T47D (cell line): ENCODE results near the gene GINS2.

ENCODE experiments used
- DNase-seq, 2 experiments: peaks; one replicate each; pipeline versions ENCODE4 v3.0.0 to v3.0.0-alpha.2; 2011 to 2012; ENCODE audit warnings: low read depth in 1 of 2, low spot score in 1 of 2
- JUND ChIP-seq: IDR thresholded peaks from 2 replicates; pipeline ENCODE4 v1.6.1; 2012; ENCODE audit warnings: low read depth
- in situ Hi-C: cut with HindIII; loops from 2 replicates; pipeline ENCODE4 v1.10.0; 2016; ENCODE audit warnings: low sequenced_read_pairs, low pct_unique_long_range_greater_than_20kb

GINS2 gene

GRCh38 chr16:85688586-85689284, at the start of gene GINS2:
Gene GINS2 (minus strand): TSS chr16:85688954. CDS start chr16:85688898, 56 bp downstream.
- in situ Hi-C loops: no loop called here
- peak; percentile 99 to 100 for DNase-seq
- no peak for TF ChIP-seq JUND

DNA sequence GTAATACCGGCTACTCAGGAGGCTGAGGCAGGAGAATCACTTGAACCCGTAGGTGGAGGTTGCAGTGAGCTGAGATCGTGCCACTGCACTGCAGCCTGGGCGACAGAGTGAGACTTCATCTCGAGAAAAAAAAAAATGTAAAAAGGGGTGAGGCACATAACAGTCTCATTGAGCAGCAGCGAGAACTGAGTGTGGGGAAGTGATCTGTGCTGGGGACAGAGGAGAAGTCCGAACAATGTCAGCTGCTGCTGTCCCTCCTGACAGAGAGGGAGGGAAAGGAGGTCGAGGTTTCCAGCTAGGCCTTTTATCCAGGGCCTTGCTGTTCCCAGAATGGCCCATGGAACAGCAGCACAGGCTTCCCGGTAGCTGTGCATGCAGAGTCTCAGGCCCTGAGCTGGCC, 48.2 kb upstream of the GINS2 start:
- DNase-seq: no peak
- TF ChIP-seq JUND: no peak
- in situ Hi-C loops: no loop called here

DNA sequence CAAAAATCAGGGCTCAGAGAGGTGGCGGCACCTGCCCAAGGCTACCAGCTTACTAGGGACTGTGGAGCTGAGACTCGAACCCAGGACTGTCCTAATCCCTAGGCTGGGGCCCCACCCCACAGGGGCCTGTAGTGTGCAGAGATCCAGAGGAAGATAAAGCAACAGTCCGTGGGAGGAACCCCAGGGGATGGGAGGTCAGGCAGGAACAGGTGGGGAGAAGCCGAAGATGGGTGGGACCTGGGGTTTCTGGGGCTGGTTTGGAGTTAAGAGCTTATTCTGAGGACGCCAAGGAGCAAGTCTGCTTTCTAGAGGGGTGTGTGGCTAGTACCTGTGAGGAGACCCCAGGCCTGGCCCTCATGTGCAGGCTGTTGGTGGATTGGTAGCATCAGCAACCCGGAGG, 47.2 kb upstream of the GINS2 start:
- in situ Hi-C loops: no loop called here
- DNase-seq: no peak
- TF ChIP-seq JUND: no peak

DNA sequence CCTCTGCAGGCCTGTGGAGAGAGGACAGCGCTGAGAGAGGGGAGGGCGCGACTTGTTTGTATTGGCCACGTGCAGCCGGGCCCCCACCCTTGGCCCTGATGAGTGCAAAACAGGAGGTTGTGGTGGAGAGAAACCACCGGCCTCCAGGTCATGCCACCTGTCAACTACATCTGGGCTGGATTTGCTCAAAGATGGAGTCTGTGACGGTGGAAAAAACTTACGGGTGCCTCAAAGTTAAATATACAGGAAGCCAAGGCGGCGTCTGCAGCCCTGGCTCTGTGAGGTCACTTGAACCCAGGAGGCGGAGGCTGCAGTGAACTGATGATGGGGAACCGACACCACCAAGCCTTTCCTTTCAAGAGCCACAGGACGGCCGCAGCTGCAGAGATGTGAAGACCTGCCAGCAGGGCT, 46.5 kb upstream of the GINS2 start:
- no peak for DNase-seq
- in situ Hi-C loops: no loop called here
- TF ChIP-seq JUND: no peak

DNA sequence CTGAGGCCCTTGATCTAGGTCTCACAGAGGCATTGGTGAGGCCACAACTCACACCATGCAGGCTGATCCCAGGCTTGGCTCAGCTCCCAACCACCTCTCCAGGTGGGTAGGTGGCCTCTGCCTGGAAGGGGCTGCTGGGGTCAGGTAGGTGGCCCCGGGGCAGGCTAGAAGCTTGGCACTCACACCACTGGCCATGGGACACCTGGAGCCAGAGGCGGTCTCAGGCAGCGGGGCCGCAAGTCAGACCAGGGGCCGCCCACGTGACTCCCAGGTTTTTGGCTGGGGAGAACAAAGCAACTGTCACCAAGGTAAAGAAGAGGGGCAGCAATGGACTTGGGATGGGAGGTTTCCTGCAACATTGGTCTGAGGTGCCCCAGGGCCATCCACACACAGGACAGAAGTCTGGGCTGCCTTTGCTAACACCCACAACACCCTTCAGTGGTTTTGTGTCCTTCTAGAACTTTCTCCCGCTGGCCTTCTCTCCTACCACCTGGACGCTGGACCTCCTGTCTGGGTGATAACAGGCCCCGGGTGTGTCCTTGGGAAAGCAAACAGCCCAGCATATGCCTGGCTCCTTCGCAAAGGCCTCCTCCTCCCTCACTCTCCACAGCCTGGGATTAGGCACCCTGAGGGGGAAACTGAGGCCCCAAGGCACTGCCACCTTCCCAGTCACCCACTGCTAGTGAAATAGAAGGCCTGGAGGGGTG, 45.7 kb upstream of the GINS2 start:
- no peak for TF ChIP-seq JUND
- no peak for DNase-seq
- in situ Hi-C loops: no loop called here

DNA sequence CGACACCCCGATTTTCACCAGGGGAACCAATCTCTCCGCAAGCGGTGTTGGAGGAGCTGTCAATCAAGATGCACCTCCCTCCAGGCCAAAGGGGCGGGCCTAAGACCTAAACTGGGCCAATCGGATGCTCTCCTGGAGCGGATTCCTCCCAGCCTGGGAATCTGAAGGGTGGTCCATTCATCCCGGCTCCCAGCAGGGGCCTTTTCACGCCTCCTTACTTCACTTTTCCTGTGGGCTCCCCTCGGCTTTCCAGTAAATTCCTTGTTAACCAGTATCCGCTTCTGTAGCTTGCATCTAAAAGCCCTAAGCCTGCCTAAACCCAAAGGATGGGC, 45.1 kb upstream of the GINS2 start:
- in situ Hi-C loops: no loop called here
- DNase-seq: no peak

GRCh38 chr16:85733155-85733838, 44.5 kb upstream of the GINS2 start:
- in situ Hi-C loops: no loop called here
- no peak for DNase-seq
- no peak for TF ChIP-seq JUND

More for the DNA sequence above, 45.1 kb upstream of the GINS2 start:
- no peak for TF ChIP-seq JUND

GRCh38 chr16:85731179-85731578, 42.4 kb upstream of the GINS2 start:
- DNase-seq: no peak
- TF ChIP-seq JUND: no peak
- in situ Hi-C loops: no loop called here

DNA sequence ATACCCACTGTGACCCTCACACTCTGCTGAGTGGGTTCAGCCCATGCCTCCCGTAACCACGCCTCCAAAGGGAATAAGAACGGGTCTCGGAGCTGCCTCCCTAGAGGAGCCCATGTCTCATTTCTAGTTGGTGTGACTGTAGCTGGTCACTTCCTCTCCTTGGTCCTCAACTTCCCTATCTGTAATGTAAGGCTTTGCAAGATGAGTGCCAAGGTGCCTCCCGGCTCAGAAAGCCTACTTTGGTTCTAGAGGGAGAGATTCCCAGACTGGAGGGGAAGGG, 41.4 kb upstream of the GINS2 start:
- no peak for DNase-seq
- in situ Hi-C loops: no loop called here
- TF ChIP-seq JUND: no peak

- in situ Hi-C loops: no loop called here
- TF ChIP-seq JUND: no peak
- DNase-seq: no peak
Observed at GRCh38 chr16:85729452-85730185, 40.9 kb upstream of the GINS2 start.

- no peak for DNase-seq
- in situ Hi-C loops: no loop called here
Observed at GRCh38 chr16:85728879-85729278, 40.1 kb upstream of the GINS2 start.

GRCh38 chr16:85724936-85725335, 36.2 kb upstream of the GINS2 start:
- no peak for TF ChIP-seq JUND
- in situ Hi-C loops: no loop called here
- DNase-seq: no peak

More at GRCh38 chr16:85728879-85729278, 40.1 kb upstream of the GINS2 start:
- no peak for TF ChIP-seq JUND
